ENCODE results near the gene ASB8.

DNA sequence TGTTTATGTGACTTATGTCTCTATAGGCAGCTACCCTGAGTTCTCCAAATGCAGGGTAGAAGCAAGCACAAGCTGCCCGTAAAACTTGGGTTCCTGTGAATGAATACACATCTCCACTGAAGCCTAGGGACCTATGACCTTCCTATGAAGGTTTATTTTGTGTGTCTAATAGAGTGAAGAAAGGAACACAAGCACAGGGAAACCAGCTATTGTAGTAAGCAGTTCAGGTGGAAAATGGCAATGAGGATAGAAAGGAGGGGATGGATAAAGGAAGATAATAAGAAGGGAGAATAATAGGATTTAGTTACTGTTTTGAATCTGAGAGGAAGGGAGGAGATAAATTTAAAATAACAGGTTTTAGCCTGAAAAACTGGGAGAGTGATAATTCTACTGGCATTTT, 35.8 kb downstream of the ASB8 start:
- TF ChIP-seq, protein P1, sequence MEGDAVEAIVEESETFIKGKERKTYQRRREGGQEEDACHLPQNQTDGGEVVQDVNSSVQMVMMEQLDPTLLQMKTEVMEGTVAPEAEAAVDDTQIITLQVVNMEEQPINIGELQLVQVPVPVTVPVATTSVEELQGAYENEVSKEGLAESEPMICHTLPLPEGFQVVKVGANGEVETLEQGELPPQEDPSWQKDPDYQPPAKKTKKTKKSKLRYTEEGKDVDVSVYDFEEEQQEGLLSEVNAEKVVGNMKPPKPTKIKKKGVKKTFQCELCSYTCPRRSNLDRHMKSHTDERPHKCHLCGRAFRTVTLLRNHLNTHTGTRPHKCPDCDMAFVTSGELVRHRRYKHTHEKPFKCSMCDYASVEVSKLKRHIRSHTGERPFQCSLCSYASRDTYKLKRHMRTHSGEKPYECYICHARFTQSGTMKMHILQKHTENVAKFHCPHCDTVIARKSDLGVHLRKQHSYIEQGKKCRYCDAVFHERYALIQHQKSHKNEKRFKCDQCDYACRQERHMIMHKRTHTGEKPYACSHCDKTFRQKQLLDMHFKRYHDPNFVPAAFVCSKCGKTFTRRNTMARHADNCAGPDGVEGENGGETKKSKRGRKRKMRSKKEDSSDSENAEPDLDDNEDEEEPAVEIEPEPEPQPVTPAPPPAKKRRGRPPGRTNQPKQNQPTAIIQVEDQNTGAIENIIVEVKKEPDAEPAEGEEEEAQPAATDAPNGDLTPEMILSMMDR (IDR thresholded peaks at IDR 0.05) = no peak
- no peak for TF ChIP-seq POLR2A (IDR thresholded peaks at IDR 0.05)

Data from heart left ventricle (tissue), 13 donors.